Measurements from ENCODE around the gene GLCE.

DNA sequence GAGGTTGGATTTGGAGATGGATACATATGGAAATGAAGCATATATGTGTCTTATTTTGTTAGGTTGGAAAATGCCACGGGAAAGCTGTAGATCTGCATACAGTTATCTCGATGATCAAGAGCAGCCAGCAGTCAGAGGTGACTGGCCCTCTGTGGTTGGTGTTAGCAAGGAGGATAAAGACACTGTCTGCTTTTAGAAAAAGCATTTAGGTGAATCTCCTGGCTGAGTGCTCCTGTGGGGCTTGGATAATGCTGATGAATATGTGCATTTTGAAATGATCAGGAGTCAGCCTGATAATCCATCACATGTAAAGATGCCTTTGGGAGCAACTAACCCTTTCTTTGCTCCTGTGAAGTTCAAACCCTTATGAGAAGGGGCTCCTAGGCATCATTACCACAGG, 24.9 kb upstream of the GLCE start:
- TF ChIP-seq POU2F2 (IDR thresholded peaks at IDR 0.05; ENCODE audit: low read depth, low read length) (no peak), POLR2AphosphoS5 (IDR thresholded peaks at IDR 0.05; ENCODE audit: low read depth, low read length) (no peak), POLR2A (IDR thresholded peaks at IDR 0.05; ENCODE audit: low read depth, low read length) (no peak)
